HG03066 (cell line): ENCODE measurements around the gene ACAD9.
"Not testable (repeated sequence)": the region's sequence is repeated elsewhere in the genome, so short reads cannot be mapped to it uniquely, and the experiment has no call there.

ENCODE experiments used
- ATAC-seq: cut with Tn5 transposase; IDR thresholded peaks from one replicate; pipeline ENCODE4 v1.9.1; 2021; ENCODE audit warnings: low read depth; ENCODE audit not compliant: unreplicated experiment

The ACAD9 gene

GRCh38 chr3:128889139-128889894 lies 9.9 kb downstream of the ACAD9 start:
- no peak for ATAC-seq

- no peak for ATAC-seq
Observed at GRCh38 chr3:128895843-128896697, 16.6 kb downstream of the ACAD9 start.

DNA sequence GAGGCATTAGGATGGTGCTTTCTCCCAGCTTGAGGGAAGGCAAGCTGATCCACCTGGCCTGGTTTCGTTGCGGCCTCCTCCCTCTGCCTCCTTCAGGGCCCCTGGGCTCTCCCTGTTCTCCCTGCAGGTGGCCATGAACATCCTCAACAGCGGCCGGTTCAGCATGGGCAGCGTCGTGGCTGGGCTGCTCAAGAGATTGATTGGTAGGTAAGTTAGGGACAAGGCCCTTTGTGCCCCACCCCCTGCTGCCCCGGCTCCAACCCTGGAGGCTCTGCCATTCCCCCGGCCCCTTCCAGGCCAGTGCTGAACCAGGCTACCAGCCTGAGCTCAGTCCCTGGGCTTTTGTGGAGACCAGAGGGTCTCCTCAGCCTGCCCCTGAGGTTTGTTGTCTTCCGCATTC lies 23.0 kb downstream of the ACAD9 start:
- no peak for ATAC-seq

GRCh38 chr3:128903501-128903900 lies 24.1 kb downstream of the ACAD9 start:
- ATAC-seq, result no peak

DNA sequence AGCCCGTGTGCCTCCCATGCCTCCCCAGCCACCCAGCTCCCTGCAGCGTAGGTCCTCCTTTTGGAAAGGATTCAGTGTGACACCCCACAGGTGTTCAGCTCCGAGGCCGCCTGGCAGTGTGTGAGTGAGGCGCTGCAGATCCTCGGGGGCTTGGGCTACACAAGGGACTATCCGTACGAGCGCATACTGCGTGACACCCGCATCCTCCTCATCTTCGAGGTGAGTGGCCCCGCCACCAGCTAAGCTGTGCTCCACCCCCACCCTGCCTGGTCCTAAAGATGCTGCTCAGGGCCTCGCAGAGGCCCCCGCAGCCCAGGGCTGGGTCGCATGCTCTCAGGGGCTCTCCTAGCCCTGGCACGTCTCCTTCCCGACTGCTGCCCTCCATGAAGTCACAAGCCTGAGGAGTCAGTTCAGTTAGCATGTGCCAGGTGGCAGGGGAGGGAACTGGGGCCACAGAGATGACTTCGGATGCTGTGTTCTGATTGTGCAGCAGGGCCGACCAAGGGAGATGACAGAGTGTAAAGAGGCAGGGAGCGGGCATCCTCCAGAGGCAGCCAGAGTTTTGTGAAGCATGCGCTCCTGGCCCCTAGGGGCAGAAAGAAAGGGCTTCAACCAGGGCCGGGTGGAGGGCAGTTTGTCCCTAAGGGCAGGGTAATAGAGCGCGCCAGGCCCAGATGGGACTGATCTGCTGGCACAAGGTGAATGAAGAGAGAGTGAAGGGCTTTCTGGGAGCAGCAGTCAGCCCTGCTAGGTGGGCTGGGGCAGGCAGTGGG lies 26.8 kb downstream of the ACAD9 start:
- no peak for ATAC-seq

- no peak for ATAC-seq
Observed at GRCh38 chr3:128906804-128907525, 27.5 kb downstream of the ACAD9 start.

- ATAC-seq, result no peak
Observed at GRCh38 chr3:128907706-128908445, 28.5 kb downstream of the ACAD9 start.

GRCh38 chr3:128908951-128909350 lies 29.5 kb downstream of the ACAD9 start:
- no peak for ATAC-seq

GRCh38 chr3:128910006-128910405 lies 30.6 kb downstream of the ACAD9 start:
- ATAC-seq, result no peak

GRCh38 chr3:128911911-128912310 lies 32.5 kb downstream of the ACAD9 start:
- no peak for ATAC-seq

DNA sequence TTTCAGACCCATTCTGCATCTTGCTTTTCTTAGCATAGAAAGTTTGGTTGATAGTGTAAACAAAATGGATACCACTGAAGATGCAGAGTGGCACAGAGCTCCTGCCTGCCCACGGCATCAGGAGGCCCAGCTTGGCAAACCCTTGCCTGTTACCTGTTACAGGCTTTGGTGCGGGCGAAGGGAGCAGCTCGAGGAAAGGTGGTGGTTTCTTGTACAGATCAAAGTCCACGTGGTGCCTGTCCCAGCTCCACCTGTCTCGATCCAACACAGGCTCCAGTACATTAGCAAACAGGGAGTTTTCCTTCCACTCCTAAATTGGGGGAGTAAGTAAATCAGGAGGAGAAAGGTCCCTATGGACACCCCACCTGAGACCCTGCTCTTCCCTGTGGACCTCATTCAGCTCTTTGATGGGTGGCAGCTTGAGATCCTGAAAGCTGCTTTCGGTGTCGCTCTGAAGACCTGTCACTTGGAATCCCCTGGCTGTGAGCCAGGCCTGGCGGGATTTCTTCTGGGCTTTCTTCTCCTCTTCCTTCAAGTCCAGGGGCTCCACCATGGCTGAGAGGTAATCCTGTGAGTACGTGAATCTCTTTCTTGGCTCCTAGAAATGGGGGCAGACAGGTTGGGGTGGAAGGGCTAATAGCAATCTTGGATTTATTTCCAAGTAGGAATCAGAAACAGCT lies 35.7 kb downstream of the ACAD9 start:
- no peak for ATAC-seq

- ATAC-seq, result no peak
Observed at GRCh38 chr3:128917291-128917690, 37.9 kb downstream of the ACAD9 start.

DNA sequence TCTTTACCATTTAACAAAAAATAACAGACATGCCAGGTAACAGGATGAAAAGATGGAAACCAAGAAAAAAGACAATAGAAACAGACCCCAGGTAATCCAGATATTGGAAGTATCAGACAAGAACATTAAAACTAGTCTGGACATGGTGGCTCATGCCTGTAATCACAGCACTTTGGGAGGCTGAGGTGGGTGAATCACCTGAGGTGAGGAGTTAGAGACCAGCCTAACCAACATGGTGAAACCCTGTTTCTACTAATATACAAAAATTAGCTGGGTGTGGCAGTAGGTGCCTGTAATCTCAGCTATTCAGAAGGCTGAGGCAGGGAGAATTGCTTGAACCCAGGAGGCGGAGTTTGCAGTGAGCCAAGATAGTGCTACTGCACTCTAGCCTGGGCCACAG lies 40.6 kb downstream of the ACAD9 start:
- no peak for ATAC-seq

DNA sequence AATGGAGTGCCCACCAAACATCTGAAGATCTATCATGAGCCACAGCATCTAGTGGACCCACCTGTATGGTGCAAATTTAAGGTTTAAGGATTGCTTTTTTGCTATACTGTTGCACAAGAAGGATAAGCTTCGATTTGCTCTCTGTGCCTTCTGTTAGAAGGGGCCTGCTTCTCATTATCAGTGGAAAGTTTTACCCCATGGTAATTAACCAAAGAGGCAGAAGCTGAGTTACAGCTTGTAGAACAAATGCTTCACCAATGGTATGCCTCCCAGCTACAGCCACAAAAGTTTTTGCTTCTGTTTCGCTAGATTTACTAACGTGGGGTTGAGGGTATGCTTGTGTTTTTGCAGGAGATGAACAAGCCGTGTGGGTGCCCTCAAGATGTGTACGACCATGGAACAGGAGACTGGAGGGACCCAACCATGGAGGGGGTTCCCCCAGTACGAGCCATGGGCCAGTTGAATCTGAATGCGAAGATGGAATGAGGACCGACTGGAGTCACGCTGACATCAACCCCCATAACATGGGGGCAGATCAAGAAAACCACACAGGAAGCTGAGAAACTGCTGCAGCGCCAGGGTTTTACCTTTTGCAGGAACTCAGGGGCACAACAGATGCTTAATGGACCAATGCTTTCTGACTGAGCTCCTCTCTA lies 43.5 kb downstream of the ACAD9 start:
- no peak for ATAC-seq

- ATAC-seq, result no peak
Observed at GRCh38 chr3:128923576-128923975, 44.2 kb downstream of the ACAD9 start.

- not testable (repeated sequence) for ATAC-seq
Observed at GRCh38 chr3:128923986-128924385, 44.6 kb downstream of the ACAD9 start.

GRCh38 chr3:128929364-128929763 lies 49.9 kb downstream of the ACAD9 start:
- no peak for ATAC-seq

DNA sequence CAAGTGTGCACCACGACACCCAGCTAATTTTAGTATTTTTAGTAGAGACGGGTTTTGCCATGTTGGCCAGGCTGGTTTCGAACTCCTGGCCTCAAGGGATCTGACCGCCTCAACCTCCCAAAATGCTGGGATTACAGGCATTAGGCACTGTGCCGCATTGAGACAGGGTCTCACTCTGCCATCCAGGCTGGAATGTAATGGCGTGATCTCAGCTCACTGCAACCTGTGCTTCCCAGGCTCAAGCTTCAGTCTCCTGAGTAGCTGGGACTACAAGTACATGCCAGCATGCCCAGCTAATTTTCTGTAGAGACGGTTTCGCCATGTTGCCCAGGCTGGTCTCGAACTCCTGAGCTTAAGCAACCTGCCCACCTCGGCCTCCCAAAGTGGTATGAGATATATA lies 51.6 kb downstream of the ACAD9 start:
- no peak for ATAC-seq
